HEK293 (cell line): ENCODE data around the gene PARP6.

Source experiments
- GLIS2 ChIP-seq: fragments of 450-650 bp; formaldehyde crosslinking; IDR thresholded peaks from 2 replicates; pipeline ENCODE4 v1.5.1; 2016; ENCODE audit warnings: missing biosample characterization, missing genetic modification characterization
- SETDB1 ChIP-seq: IDR thresholded peaks from one replicate; pipeline ENCODE4 v1.6.1; 2017; ENCODE audit warnings: mild to moderate bottlenecking, low read length, moderate library complexity, mixed read lengths; ENCODE audit not compliant: insufficient read length
- SP2 ChIP-seq: fragments of 450-650 bp; formaldehyde crosslinking; IDR thresholded peaks from 2 replicates; pipeline ENCODE4 v1.5.1; 2016; ENCODE audit warnings: missing biosample characterization, missing genetic modification characterization
- ZNF155 ChIP-seq: fragments of 450-650 bp; formaldehyde crosslinking; IDR thresholded peaks from 2 replicates; pipeline ENCODE4 v1.5.1; 2016; ENCODE audit warnings: missing biosample characterization, missing genetic modification characterization
- ZNF223 ChIP-seq: fragments of 450-650 bp; formaldehyde crosslinking; IDR thresholded peaks from 2 replicates; pipeline ENCODE4 v1.5.1; 2016; ENCODE audit warnings: missing biosample characterization, missing genetic modification characterization
- ZNF391 ChIP-seq: fragments of 450-650 bp; formaldehyde crosslinking; IDR thresholded peaks from 2 replicates; pipeline ENCODE4 v1.5.1; 2016; ENCODE audit warnings: low read depth, missing biosample characterization, missing genetic modification characterization, borderline replicate concordance
- ZNF426 ChIP-seq: fragments of 450-650 bp; formaldehyde crosslinking; IDR thresholded peaks from 2 replicates; pipeline ENCODE4 v1.5.1; 2017; ENCODE audit warnings: missing biosample characterization, missing genetic modification characterization, mild to moderate bottlenecking, inconsistent platforms, moderate library complexity
- ZNF558 ChIP-seq: fragments of 450-650 bp; formaldehyde crosslinking; IDR thresholded peaks from 2 replicates; pipeline ENCODE4 v1.5.1; 2016; ENCODE audit warnings: missing biosample characterization, missing genetic modification characterization
- ZNF571 ChIP-seq: fragments of 450-650 bp; formaldehyde crosslinking; IDR thresholded peaks from 2 replicates; pipeline ENCODE4 v1.5.0; 2017; ENCODE audit warnings: missing biosample characterization, missing genetic modification characterization
- ZNF747 ChIP-seq: fragments of 450-650 bp; formaldehyde crosslinking; IDR thresholded peaks from 2 replicates; pipeline ENCODE4 v1.5.1; 2016; ENCODE audit warnings: missing biosample characterization, missing genetic modification characterization
- ZSCAN30 ChIP-seq: fragments of 450-650 bp; IDR thresholded peaks from 2 replicates; pipeline ENCODE4 v1.5.1; 2018; ENCODE audit warnings: missing biosample characterization, mild to moderate bottlenecking, missing genetic modification characterization, moderate library complexity
- TF ChIP-seq, protein P1 (sequence below): fragments of 450-650 bp; formaldehyde crosslinking; IDR thresholded peaks from 2 replicates; pipeline ENCODE4 v1.5.1; 2016; ENCODE audit warnings: missing biosample characterization, missing genetic modification characterization
- TF ChIP-seq, protein P2 (sequence below): fragments of 450-650 bp; formaldehyde crosslinking; IDR thresholded peaks from 2 replicates; pipeline ENCODE4 v1.5.1; 2016; ENCODE audit warnings: missing biosample characterization, missing genetic modification characterization
- TF ChIP-seq, protein P3 (sequence below): fragments of 450-650 bp; formaldehyde crosslinking; IDR thresholded peaks from 2 replicates; pipeline ENCODE4 v1.5.1; 2016; ENCODE audit warnings: missing biosample characterization, missing genetic modification characterization
- TF ChIP-seq, protein P4 (sequence below): fragments of 450-650 bp; formaldehyde crosslinking; IDR thresholded peaks from 2 replicates; pipeline ENCODE4 v1.5.1; 2016; ENCODE audit warnings: missing biosample characterization, missing genetic modification characterization
- TF ChIP-seq, protein P5 (sequence below): fragments of 450-650 bp; formaldehyde crosslinking; IDR thresholded peaks from 2 replicates; pipeline ENCODE4 v1.5.1; 2017; ENCODE audit warnings: missing biosample characterization, missing genetic modification characterization
- TF ChIP-seq, protein P6 (sequence below): fragments of 450-650 bp; formaldehyde crosslinking; IDR thresholded peaks from 2 replicates; pipeline ENCODE4 v1.5.1; 2016; ENCODE audit warnings: missing biosample characterization, missing genetic modification characterization
- TF ChIP-seq, protein P7 (sequence below): fragments of 450-650 bp; formaldehyde crosslinking; IDR thresholded peaks from 2 replicates; pipeline ENCODE4 v1.5.1; 2016; ENCODE audit warnings: missing biosample characterization, missing genetic modification characterization
- TF ChIP-seq, protein P8 (sequence below): fragments of 450-650 bp; formaldehyde crosslinking; IDR thresholded peaks from 2 replicates; pipeline ENCODE4 v1.5.1; 2016; ENCODE audit warnings: missing biosample characterization, missing genetic modification characterization
- TF ChIP-seq, protein P9 (sequence below): fragments of 450-650 bp; formaldehyde crosslinking; IDR thresholded peaks from 2 replicates; pipeline ENCODE4 v1.5.1; 2016; ENCODE audit warnings: missing biosample characterization, missing genetic modification characterization, borderline replicate concordance

PARP6 gene

DNA sequence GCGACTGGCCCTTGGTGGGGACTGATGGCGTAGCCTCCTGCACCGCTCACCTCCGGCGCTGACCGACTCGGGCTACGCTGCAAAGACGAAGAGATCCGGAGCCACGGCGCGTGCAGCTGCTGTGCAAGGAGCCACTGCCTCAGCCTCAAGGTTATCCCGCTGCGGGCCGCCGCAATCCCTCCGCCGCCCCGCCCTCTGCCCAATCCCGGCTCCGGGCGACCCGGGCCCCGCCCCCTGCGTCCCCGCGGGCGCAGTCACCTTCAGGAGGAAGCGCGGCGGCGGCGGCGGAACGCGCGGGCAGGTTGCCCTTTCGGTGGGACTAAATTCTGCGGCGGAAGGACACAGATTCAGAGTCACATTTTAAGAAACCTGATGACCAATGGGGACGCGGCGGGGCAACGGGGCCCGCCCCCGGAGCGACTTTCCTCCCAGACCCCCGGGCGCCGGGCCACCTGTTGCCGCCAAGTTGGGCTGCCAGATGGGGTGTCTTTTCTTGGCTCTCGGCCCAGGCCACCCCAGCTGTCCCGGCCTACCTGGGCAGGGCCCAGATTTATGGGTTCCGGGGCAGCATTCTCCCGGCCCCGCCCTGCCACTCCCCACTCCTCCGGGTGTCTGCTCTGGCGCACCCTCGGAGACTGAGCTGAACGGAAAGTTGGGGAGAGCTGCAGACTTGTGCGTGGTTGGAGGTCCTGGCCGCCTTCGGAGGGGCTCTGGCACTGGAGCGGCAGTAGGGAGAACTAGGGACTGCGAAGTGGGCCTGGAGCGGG, 41.1 kb downstream of the PARP6 start, which contains the start of gene PKM (continued):
- TF ChIP-seq, protein P1, sequence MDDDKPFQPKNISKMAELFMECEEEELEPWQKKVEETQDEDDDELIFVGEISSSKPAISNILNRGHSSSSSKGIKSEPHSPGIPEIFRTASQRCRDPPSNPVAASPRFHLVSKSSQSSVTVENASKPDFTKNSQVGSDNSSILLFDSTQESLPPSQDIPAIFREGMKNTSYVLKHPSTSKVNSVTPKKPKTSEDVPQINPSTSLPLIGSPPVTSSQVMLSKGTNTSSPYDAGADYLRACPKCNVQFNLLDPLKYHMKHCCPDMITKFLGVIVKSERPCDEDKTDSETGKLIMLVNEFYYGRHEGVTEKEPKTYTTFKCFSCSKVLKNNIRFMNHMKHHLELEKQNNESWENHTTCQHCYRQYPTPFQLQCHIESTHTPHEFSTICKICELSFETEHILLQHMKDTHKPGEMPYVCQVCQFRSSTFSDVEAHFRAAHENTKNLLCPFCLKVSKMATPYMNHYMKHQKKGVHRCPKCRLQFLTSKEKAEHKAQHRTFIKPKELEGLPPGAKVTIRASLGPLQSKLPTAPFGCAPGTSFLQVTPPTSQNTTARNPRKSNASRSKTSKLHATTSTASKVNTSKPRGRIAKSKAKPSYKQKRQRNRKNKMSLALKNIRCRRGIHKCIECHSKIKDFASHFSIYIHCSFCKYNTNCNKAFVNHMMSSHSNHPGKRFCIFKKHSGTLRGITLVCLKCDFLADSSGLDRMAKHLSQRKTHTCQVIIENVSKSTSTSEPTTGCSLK (tag by site-specific recombination), result no peak
- TF ChIP-seq, protein P2, sequence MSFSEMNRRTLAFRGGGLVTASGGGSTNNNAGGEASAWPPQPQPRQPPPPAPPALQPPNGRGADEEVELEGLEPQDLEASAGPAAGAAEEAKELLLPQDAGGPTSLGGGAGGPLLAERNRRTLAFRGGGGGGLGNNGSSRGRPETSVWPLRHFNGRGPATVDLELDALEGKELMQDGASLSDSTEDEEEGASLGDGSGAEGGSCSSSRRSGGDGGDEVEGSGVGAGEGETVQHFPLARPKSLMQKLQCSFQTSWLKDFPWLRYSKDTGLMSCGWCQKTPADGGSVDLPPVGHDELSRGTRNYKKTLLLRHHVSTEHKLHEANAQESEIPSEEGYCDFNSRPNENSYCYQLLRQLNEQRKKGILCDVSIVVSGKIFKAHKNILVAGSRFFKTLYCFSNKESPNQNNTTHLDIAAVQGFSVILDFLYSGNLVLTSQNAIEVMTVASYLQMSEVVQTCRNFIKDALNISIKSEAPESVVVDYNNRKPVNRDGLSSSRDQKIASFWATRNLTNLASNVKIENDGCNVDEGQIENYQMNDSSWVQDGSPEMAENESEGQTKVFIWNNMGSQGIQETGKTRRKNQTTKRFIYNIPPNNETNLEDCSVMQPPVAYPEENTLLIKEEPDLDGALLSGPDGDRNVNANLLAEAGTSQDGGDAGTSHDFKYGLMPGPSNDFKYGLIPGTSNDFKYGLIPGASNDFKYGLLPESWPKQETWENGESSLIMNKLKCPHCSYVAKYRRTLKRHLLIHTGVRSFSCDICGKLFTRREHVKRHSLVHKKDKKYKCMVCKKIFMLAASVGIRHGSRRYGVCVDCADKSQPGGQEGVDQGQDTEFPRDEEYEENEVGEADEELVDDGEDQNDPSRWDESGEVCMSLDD, result peak; percentile 95
- TF ChIP-seq ZNF747 (tag by site-specific recombination), result no peak
- TF ChIP-seq ZNF571 (tag by site-specific recombination), result no peak
- TF ChIP-seq, protein P3, sequence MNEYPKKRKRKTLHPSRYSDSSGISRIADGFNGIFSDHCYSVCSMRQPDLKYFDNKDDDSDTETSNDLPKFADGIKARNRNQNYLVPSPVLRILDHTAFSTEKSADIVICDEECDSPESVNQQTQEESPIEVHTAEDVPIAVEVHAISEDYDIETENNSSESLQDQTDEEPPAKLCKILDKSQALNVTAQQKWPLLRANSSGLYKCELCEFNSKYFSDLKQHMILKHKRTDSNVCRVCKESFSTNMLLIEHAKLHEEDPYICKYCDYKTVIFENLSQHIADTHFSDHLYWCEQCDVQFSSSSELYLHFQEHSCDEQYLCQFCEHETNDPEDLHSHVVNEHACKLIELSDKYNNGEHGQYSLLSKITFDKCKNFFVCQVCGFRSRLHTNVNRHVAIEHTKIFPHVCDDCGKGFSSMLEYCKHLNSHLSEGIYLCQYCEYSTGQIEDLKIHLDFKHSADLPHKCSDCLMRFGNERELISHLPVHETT (tag by site-specific recombination), result no peak; the same call in none of the 2 replicates
- peak; percentile 22; the same call in 1 of the 2 replicates for TF ChIP-seq ZNF558 (tag by site-specific recombination)
- 0 out of 2 replicates have a peak, but pooled peaks have one; percentile 32 for TF ChIP-seq ZNF391 (tag by site-specific recombination)
- TF ChIP-seq SP2 (tag by site-specific recombination), result peak; percentile 84
- no peak for TF ChIP-seq ZNF155 (tag by site-specific recombination)
- TF ChIP-seq, protein P4, sequence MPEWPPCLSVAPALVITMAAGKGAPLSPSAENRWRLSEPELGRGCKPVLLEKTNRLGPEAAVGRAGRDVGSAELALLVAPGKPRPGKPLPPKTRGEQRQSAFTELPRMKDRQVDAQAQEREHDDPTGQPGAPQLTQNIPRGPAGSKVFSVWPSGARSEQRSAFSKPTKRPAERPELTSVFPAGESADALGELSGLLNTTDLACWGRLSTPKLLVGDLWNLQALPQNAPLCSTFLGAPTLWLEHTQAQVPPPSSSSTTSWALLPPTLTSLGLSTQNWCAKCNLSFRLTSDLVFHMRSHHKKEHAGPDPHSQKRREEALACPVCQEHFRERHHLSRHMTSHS (tag by site-specific recombination), result no peak
- TF ChIP-seq GLIS2 (tag by site-specific recombination), result peak; percentile 94
- no peak for TF ChIP-seq SETDB1
- no peak for TF ChIP-seq ZNF426 (tag by site-specific recombination)
- TF ChIP-seq, protein P5, sequence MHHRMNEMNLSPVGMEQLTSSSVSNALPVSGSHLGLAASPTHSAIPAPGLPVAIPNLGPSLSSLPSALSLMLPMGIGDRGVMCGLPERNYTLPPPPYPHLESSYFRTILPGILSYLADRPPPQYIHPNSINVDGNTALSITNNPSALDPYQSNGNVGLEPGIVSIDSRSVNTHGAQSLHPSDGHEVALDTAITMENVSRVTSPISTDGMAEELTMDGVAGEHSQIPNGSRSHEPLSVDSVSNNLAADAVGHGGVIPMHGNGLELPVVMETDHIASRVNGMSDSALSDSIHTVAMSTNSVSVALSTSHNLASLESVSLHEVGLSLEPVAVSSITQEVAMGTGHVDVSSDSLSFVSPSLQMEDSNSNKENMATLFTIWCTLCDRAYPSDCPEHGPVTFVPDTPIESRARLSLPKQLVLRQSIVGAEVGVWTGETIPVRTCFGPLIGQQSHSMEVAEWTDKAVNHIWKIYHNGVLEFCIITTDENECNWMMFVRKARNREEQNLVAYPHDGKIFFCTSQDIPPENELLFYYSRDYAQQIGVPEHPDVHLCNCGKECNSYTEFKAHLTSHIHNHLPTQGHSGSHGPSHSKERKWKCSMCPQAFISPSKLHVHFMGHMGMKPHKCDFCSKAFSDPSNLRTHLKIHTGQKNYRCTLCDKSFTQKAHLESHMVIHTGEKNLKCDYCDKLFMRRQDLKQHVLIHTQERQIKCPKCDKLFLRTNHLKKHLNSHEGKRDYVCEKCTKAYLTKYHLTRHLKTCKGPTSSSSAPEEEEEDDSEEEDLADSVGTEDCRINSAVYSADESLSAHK, result peak; percentile 72
- TF ChIP-seq, protein P6, sequence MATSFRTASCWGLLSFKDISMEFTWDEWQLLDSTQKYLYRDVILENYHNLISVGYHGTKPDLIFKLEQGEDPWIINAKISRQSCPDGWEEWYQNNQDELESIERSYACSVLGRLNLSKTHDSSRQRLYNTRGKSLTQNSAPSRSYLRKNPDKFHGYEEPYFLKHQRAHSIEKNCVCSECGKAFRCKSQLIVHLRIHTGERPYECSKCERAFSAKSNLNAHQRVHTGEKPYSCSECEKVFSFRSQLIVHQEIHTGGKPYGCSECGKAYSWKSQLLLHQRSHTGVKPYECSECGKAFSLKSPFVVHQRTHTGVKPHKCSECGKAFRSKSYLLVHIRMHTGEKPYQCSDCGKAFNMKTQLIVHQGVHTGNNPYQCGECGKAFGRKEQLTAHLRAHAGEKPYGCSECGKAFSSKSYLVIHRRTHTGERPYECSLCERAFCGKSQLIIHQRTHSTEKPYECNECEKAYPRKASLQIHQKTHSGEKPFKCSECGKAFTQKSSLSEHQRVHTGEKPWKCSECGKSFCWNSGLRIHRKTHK (tag by site-specific recombination), result no peak
- peak; percentile 99 for TF ChIP-seq ZSCAN30 (tag by site-specific recombination)
- TF ChIP-seq, protein P7, sequence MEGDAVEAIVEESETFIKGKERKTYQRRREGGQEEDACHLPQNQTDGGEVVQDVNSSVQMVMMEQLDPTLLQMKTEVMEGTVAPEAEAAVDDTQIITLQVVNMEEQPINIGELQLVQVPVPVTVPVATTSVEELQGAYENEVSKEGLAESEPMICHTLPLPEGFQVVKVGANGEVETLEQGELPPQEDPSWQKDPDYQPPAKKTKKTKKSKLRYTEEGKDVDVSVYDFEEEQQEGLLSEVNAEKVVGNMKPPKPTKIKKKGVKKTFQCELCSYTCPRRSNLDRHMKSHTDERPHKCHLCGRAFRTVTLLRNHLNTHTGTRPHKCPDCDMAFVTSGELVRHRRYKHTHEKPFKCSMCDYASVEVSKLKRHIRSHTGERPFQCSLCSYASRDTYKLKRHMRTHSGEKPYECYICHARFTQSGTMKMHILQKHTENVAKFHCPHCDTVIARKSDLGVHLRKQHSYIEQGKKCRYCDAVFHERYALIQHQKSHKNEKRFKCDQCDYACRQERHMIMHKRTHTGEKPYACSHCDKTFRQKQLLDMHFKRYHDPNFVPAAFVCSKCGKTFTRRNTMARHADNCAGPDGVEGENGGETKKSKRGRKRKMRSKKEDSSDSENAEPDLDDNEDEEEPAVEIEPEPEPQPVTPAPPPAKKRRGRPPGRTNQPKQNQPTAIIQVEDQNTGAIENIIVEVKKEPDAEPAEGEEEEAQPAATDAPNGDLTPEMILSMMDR (tag by site-specific recombination), result peak; percentile 19
- no peak for TF ChIP-seq ZNF223 (tag by site-specific recombination)
- TF ChIP-seq, protein P8, sequence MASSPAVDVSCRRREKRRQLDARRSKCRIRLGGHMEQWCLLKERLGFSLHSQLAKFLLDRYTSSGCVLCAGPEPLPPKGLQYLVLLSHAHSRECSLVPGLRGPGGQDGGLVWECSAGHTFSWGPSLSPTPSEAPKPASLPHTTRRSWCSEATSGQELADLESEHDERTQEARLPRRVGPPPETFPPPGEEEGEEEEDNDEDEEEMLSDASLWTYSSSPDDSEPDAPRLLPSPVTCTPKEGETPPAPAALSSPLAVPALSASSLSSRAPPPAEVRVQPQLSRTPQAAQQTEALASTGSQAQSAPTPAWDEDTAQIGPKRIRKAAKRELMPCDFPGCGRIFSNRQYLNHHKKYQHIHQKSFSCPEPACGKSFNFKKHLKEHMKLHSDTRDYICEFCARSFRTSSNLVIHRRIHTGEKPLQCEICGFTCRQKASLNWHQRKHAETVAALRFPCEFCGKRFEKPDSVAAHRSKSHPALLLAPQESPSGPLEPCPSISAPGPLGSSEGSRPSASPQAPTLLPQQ (tag by site-specific recombination), result peak; percentile 94
- TF ChIP-seq, protein P9, sequence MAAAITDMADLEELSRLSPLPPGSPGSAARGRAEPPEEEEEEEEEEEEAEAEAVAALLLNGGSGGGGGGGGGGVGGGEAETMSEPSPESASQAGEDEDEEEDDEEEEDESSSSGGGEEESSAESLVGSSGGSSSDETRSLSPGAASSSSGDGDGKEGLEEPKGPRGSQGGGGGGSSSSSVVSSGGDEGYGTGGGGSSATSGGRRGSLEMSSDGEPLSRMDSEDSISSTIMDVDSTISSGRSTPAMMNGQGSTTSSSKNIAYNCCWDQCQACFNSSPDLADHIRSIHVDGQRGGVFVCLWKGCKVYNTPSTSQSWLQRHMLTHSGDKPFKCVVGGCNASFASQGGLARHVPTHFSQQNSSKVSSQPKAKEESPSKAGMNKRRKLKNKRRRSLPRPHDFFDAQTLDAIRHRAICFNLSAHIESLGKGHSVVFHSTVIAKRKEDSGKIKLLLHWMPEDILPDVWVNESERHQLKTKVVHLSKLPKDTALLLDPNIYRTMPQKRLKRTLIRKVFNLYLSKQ, result no peak
